H9 (cell line): ENCODE data around the gene FBXO31. TPM values are rescaled to one million over a fixed set of nuclear protein-coding genes. Genes with fewer than 3 reads are reported as not detected.

Experiments used
- DNase-seq: peaks from one replicate; pipeline ENCODE4 v3.0.0-alpha.2; 2017
- H2AFZ ChIP-seq: one replicate; pipeline ENCODE4 v1.6.1; 2013; ENCODE audit warnings: mild to moderate bottlenecking, low read length, control low read depth, moderate library complexity
- H2AK5ac ChIP-seq: 2 replicates; pipeline ENCODE4 v1.6.1; 2013; ENCODE audit warnings: low read length, control low read depth, mixed read lengths; ENCODE audit not compliant: insufficient read length
- H2BK120ac ChIP-seq: one replicate; pipeline ENCODE4 v1.6.1; 2013; ENCODE audit warnings: low read depth, mild to moderate bottlenecking, low read length, control low read depth, inconsistent platforms; ENCODE audit not compliant: poor library complexity, severe bottlenecking
- H2BK12ac ChIP-seq: 2 replicates; pipeline ENCODE4 v1.6.1; 2013; ENCODE audit warnings: low read length, control low read depth, mixed read lengths, low read depth; ENCODE audit not compliant: insufficient read length
- H2BK15ac ChIP-seq: 2 replicates; pipeline ENCODE4 v1.6.1; 2013; ENCODE audit warnings: low read depth, low read length, control low read depth
- H2BK20ac ChIP-seq: one replicate; pipeline ENCODE4 v1.6.1; 2013; ENCODE audit warnings: low read depth, mild to moderate bottlenecking, low read length, control low read depth, inconsistent platforms; ENCODE audit not compliant: poor library complexity, severe bottlenecking
- H2BK5ac ChIP-seq: 2 replicates; pipeline ENCODE4 v1.6.1; 2013; ENCODE audit warnings: low read length, control low read depth, mixed read lengths; ENCODE audit not compliant: insufficient read length
- H3K14ac ChIP-seq: 2 replicates; pipeline ENCODE4 v1.6.1; 2013; ENCODE audit warnings: low read length, control low read depth; ENCODE audit not compliant: insufficient read depth
- H3K18ac ChIP-seq: 2 replicates; pipeline ENCODE4 v1.6.1; 2013; ENCODE audit warnings: low read depth, mild to moderate bottlenecking, mixed read lengths, low read length, control low read depth; ENCODE audit not compliant: insufficient read length
- H3K23ac ChIP-seq: 2 replicates; pipeline ENCODE4 v1.6.1; 2013; ENCODE audit warnings: low read length, control low read depth, mixed read lengths, low read depth; ENCODE audit not compliant: insufficient read length
- H3K23me2 ChIP-seq: 2 replicates; pipeline ENCODE4 v1.6.1; 2013; ENCODE audit warnings: low read depth, mild to moderate bottlenecking, mixed read lengths, low read length, control low read depth; ENCODE audit not compliant: insufficient read length, poor library complexity, severe bottlenecking
- H3K27ac ChIP-seq: 2 replicates; pipeline ENCODE4 v1.5.1; 2013; ENCODE audit warnings: low read length, control low read depth, mixed read lengths, low read depth; ENCODE audit not compliant: insufficient read length
- H3K27me3 ChIP-seq: 2 replicates; pipeline ENCODE4 v1.6.1; 2013; ENCODE audit warnings: low read length, control low read depth, inconsistent platforms; ENCODE audit not compliant: insufficient read depth
- H3K4ac ChIP-seq: 2 replicates; pipeline ENCODE4 v1.6.1; 2013; ENCODE audit warnings: low read depth, mild to moderate bottlenecking, control low read depth, inconsistent platforms, low read length, moderate library complexity
- H3K4me1 ChIP-seq: 2 replicates; pipeline ENCODE4 v1.6.1; 2013; ENCODE audit warnings: low read length, control low read depth, inconsistent platforms; ENCODE audit not compliant: insufficient read depth
- H3K4me2 ChIP-seq: 2 replicates; pipeline ENCODE4 v1.6.1; 2013; ENCODE audit warnings: low read length, control low read depth, mixed read lengths; ENCODE audit not compliant: insufficient read length, insufficient read depth
- H3K56ac ChIP-seq: 2 replicates; pipeline ENCODE4 v1.6.1; 2013; ENCODE audit warnings: low read depth, mild to moderate bottlenecking, mixed read lengths, low read length, control low read depth; ENCODE audit not compliant: insufficient read length
- H3K79me1 ChIP-seq: 2 replicates; pipeline ENCODE4 v1.6.1; 2013; ENCODE audit warnings: low read depth, mild to moderate bottlenecking, moderate library complexity, low read length, control low read depth, inconsistent platforms; ENCODE audit not compliant: insufficient read depth, poor library complexity, severe bottlenecking
- H3K79me2 ChIP-seq: 2 replicates; pipeline ENCODE4 v1.6.1; 2013; ENCODE audit warnings: low read length, control low read depth, inconsistent platforms; ENCODE audit not compliant: insufficient read depth
- H3K9ac ChIP-seq: 2 replicates; pipeline ENCODE4 v1.6.1; 2013; ENCODE audit warnings: low read length, control low read depth, mixed read lengths; ENCODE audit not compliant: insufficient read length; ENCODE audit errors: extremely low read depth
- H3K9me3 ChIP-seq: one replicate; pipeline ENCODE4 v1.6.1; 2013; ENCODE audit warnings: low read depth, low read length, inconsistent platforms; ENCODE audit not compliant: control insufficient read depth
- H3T11ph ChIP-seq: one replicate; pipeline ENCODE4 v1.6.1; 2013; ENCODE audit warnings: mild to moderate bottlenecking, low read length, control low read depth, inconsistent platforms
- H4K20me1 ChIP-seq: one replicate; pipeline ENCODE4 v1.6.1; 2013; ENCODE audit not compliant: control insufficient read depth, insufficient read length, insufficient read depth
- H4K5ac ChIP-seq: 2 replicates; pipeline ENCODE4 v1.6.1; 2013; ENCODE audit warnings: low read depth, mild to moderate bottlenecking, mixed read lengths, low read length, control low read depth; ENCODE audit not compliant: insufficient read length
- H4K8ac ChIP-seq: replicated peaks from 2 replicates; pipeline ENCODE4 v1.6.1; 2013; ENCODE audit warnings: low read length, control low read depth, mixed read lengths, low read depth; ENCODE audit not compliant: insufficient read length
- H4K91ac ChIP-seq: 2 replicates; pipeline ENCODE4 v1.6.1; 2013; ENCODE audit warnings: low read depth, mild to moderate bottlenecking, moderate library complexity, mixed read lengths, low read length, control low read depth; ENCODE audit not compliant: insufficient read length
- H3K27ac Mint-ChIP-seq, 3 experiments: 2 replicates in 2 of 3; 3 replicates in 1 of 3; pipeline ENCODE4 v1.8.0; 2020 to 2021; ENCODE audit warnings: mixed read lengths in 3 of 3, mild to moderate bottlenecking in 1 of 3, moderate library complexity in 1 of 3
- H3K27me3 Mint-ChIP-seq: 2 replicates; pipeline ENCODE4 v1.8.0; 2021; ENCODE audit warnings: low read depth, mild to moderate bottlenecking, moderate library complexity, mixed read lengths
- H3K36me3 Mint-ChIP-seq, 3 experiments: 2 replicates in 2 of 3; 3 replicates in 1 of 3; pipeline ENCODE4 v1.8.0; 2020 to 2021; ENCODE audit warnings: low read depth in 3 of 3, mixed read lengths in 3 of 3; ENCODE audit not compliant: insufficient read depth in 1 of 3
- H3K4me1 Mint-ChIP-seq, 2 experiments: 2 replicates each; pipeline ENCODE4 v1.8.0; 2020; ENCODE audit warnings: mixed read lengths in 2 of 2
- H3K4me3 Mint-ChIP-seq, 2 experiments: 2 replicates in 1 of 2; 3 replicates in 1 of 2; pipeline ENCODE4 v1.8.0; 2020 to 2021; ENCODE audit warnings: mild to moderate bottlenecking in 2 of 2, mixed read lengths in 2 of 2, moderate library complexity in 1 of 2
- H3K9me3 Mint-ChIP-seq, 2 experiments: 2 replicates in 1 of 2; 3 replicates in 1 of 2; pipeline ENCODE4 v1.8.0; 2020; ENCODE audit warnings: mild to moderate bottlenecking in 2 of 2, mixed read lengths in 2 of 2, moderate library complexity in 1 of 2
- WGBS: extraction: QIAGEN DNeasy Blood & Tissue Kit; methylation state at CpG from one replicate; pipeline ENCODE4 v1.1.7; 2013; ENCODE audit warnings: missing lambda C conversion rate, low lambda C conversion rate, mixed read lengths; ENCODE audit not compliant: insufficient read length; ENCODE audit errors: extremely low coverage; 5-methylcytosine and 5-hydroxymethylcytosine counted together
- total RNA-seq: library from RNA; stranded (reverse); gene quantifications from 2 replicates; pipeline ENCODE4 v1.2.1, GENCODE V29; 2021
- TF ChIP-seq, protein P1 (sequence below): fragments of 200-600 bp; sonication (generic); conservative IDR thresholded peaks from 3 replicates; pipeline ENCODE4 v1.8.0; 2021; ENCODE audit warnings: antibody characterized with exemption, mild to moderate bottlenecking

The FBXO31 gene
- total RNA-seq, 1 experiment from 2014 or later: 24.2 TPM

DNA sequence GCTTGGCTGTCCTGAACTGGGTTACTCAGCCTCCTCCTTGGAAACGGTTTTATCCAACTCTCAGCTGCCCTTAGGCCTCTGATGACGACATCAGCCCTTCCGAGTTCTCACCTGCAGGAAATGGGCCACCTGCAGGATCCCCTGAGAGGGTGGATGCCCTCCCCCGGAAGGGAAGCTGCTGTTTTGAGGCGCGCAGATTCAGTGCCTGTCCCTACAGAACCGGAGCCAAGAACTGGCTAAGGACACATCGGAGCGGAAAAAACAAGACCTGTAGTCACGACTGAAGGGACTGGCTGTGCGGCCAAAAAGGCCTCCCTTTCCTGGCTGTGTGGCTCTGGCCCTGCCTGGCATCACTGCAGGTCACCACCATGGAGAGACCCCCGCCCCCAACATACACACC is 54.7 kb downstream of the FBXO31 start:
- Histone ChIP-seq H2AK5ac (no peak overlapping the region), H4K20me1 (no peaks in the 10 kb centered on the region), H3K9ac (no peak overlapping the region), H2BK20ac (no peak overlapping the region), H3K14ac (no peak overlapping the region), H3K23me2 (no peaks in the 10 kb centered on the region), H2BK15ac (no peak overlapping the region), H3K79me2 (no peaks in the 10 kb centered on the region), H3K56ac (no peak overlapping the region), H3K27ac (no peak overlapping the region), H3K4me1 (no peaks in the 10 kb centered on the region), H3K4me2 (no peak overlapping the region), H4K91ac (no peak overlapping the region), H3K4ac (no peak overlapping the region), H2BK12ac (no peak overlapping the region), H4K5ac (no peak overlapping the region), H4K8ac (no peak overlapping the region), H3T11ph (no peak overlapping the region), H3K18ac (no peak overlapping the region), H3K27me3 (no peaks in the 10 kb centered on the region), H2AFZ (no peak overlapping the region), H2BK120ac (no peak overlapping the region), H3K23ac (no peak overlapping the region), H2BK5ac (no peak overlapping the region), H3K79me1 (no peaks in the 10 kb centered on the region), H3K9me3 (no peaks in the 10 kb centered on the region)
- peaks cover 0 to 3% of the 10 kb centered on the region in 2 experiments; a peak in 2 of 4 replicates for H3K4me1 Mint-ChIP-seq
- no CpG with 5 or more reads among the region's 12 CpGs for WGBS
- H3K27ac Mint-ChIP-seq: peak overlapping the region in 2 of 3 experiments; percentile 77 to 83; a peak in 3 of 7 replicates
- H3K4me3 Mint-ChIP-seq: no peak overlapping the region
- peaks cover 2 to 24% (median 17%) of the 10 kb centered on the region in 3 experiments for H3K36me3 Mint-ChIP-seq
- no peak for DNase-seq
- no peaks in the 10 kb centered on the region for H3K9me3 Mint-ChIP-seq
- TF ChIP-seq, protein P1, sequence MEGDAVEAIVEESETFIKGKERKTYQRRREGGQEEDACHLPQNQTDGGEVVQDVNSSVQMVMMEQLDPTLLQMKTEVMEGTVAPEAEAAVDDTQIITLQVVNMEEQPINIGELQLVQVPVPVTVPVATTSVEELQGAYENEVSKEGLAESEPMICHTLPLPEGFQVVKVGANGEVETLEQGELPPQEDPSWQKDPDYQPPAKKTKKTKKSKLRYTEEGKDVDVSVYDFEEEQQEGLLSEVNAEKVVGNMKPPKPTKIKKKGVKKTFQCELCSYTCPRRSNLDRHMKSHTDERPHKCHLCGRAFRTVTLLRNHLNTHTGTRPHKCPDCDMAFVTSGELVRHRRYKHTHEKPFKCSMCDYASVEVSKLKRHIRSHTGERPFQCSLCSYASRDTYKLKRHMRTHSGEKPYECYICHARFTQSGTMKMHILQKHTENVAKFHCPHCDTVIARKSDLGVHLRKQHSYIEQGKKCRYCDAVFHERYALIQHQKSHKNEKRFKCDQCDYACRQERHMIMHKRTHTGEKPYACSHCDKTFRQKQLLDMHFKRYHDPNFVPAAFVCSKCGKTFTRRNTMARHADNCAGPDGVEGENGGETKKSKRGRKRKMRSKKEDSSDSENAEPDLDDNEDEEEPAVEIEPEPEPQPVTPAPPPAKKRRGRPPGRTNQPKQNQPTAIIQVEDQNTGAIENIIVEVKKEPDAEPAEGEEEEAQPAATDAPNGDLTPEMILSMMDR: no peak
- H3K27me3 Mint-ChIP-seq: no peaks in the 10 kb centered on the region; the same call in 1 of the 2 replicates
